ENCODE measurements around the gene TMEM247.

TMEM247 gene

GRCh38 chr2:46482490-46482889, 3.1 kb downstream of the TMEM247 start:
- Histone ChIP-seq H3K27ac (ENCODE audit: low read depth, low read length) (no peak overlapping the region), H3K4me2 (ENCODE audit: low read length) (no peak overlapping the region), H4K20me1 (ENCODE audit: control insufficient read depth, insufficient read depth, low read depth, low read length) (no peaks in the 10 kb centered on the region)

GRCh38 chr2:46485002-46485401, 5.6 kb downstream of the TMEM247 start:
- Histone ChIP-seq H3K27me3 (ENCODE audit: control insufficient read depth, low read length) (no peaks in the 10 kb centered on the region), H3K4me2 (ENCODE audit: low read length) (no peak overlapping the region), H3K36me3 (ENCODE audit: control insufficient read depth, low read length) (no peaks in the 10 kb centered on the region), H3K9me3 (ENCODE audit: control insufficient read depth, insufficient read depth, low read length) (no peaks in the 10 kb centered on the region), H3K4me1 (ENCODE audit: control insufficient read depth, low read length) (peaks cover 21% of the 10 kb centered on the region), H3K4me3 (ENCODE audit: low read length) (no peak overlapping the region), H3K79me2 (ENCODE audit: control insufficient read depth, low read length) (no peaks in the 10 kb centered on the region), H4K20me1 (ENCODE audit: control insufficient read depth, insufficient read depth, low read depth, low read length) (no peaks in the 10 kb centered on the region), H3K9me2 (replicated peaks; ENCODE audit: control insufficient read depth, low read length) (no peaks in the 10 kb centered on the region), H3F3A (ENCODE audit: control insufficient read depth, insufficient read depth) (no peaks in the 10 kb centered on the region), H3K27ac (ENCODE audit: low read depth, low read length) (no peak overlapping the region)
- TF ChIP-seq CTCF (IDR thresholded peaks at IDR 0.05; ENCODE audit: low read depth, low read length, poor library complexity, severe bottlenecking) = no peak
- TF ChIP-seq EZH2phosphoT487 (IDR thresholded peaks at IDR 0.05; ENCODE audit: borderline replicate concordance, low read length) = no peak

More at GRCh38 chr2:46482490-46482889, 3.1 kb downstream of the TMEM247 start:
- TF ChIP-seq CTCF (IDR thresholded peaks at IDR 0.05; ENCODE audit: low read depth, low read length, poor library complexity, severe bottlenecking) = no peak
- TF ChIP-seq EZH2phosphoT487 (IDR thresholded peaks at IDR 0.05; ENCODE audit: borderline replicate concordance, low read length) = no peak
- Histone ChIP-seq H3K27me3 (ENCODE audit: control insufficient read depth, low read length) (no peaks in the 10 kb centered on the region), H3K36me3 (ENCODE audit: control insufficient read depth, low read length) (no peaks in the 10 kb centered on the region), H3K9me3 (ENCODE audit: control insufficient read depth, insufficient read depth, low read length) (no peaks in the 10 kb centered on the region), H3K79me2 (ENCODE audit: control insufficient read depth, low read length) (no peaks in the 10 kb centered on the region), H3K4me3 (ENCODE audit: low read length) (no peak overlapping the region), H3K4me1 (ENCODE audit: control insufficient read depth, low read length) (peaks cover 14% of the 10 kb centered on the region), H3K9me2 (replicated peaks; ENCODE audit: control insufficient read depth, low read length) (no peaks in the 10 kb centered on the region), H3F3A (ENCODE audit: control insufficient read depth, insufficient read depth) (no peaks in the 10 kb centered on the region)

- H3K4me3 ChIP-seq (ENCODE audit: low read length) = no peak overlapping the region
- no peaks in the 10 kb centered on the region for H3K36me3 ChIP-seq (ENCODE audit: control insufficient read depth, low read length)
- no peaks in the 10 kb centered on the region for H3K9me3 ChIP-seq (ENCODE audit: control insufficient read depth, insufficient read depth, low read length)
- no peaks in the 10 kb centered on the region for H3F3A ChIP-seq (ENCODE audit: control insufficient read depth, insufficient read depth)
- H3K27ac ChIP-seq (ENCODE audit: low read depth, low read length) = no peak overlapping the region
- no peaks in the 10 kb centered on the region for H3K27me3 ChIP-seq (ENCODE audit: control insufficient read depth, low read length)
- no peak for TF ChIP-seq CTCF (IDR thresholded peaks at IDR 0.05; ENCODE audit: low read depth, low read length, poor library complexity, severe bottlenecking)
- TF ChIP-seq EZH2phosphoT487 (IDR thresholded peaks at IDR 0.05; ENCODE audit: borderline replicate concordance, low read length) = no peak
- H3K4me1 ChIP-seq (ENCODE audit: control insufficient read depth, low read length) = peaks cover 33% of the 10 kb centered on the region
- no peak overlapping the region for H3K4me2 ChIP-seq (ENCODE audit: low read length)
- H4K20me1 ChIP-seq (ENCODE audit: control insufficient read depth, insufficient read depth, low read depth, low read length) = no peaks in the 10 kb centered on the region
- H3K9me2 ChIP-seq (replicated peaks; ENCODE audit: control insufficient read depth, low read length) = no peaks in the 10 kb centered on the region
- no peaks in the 10 kb centered on the region for H3K79me2 ChIP-seq (ENCODE audit: control insufficient read depth, low read length)
Measured at GRCh38 chr2:46486436-46486835, 7.1 kb downstream of the TMEM247 start.

All from DOHH2 (cell line).